HepG2 (cell line): ENCODE results near the gene CAPN12. TPM values are rescaled to one million over a fixed set of nuclear protein-coding genes. Genes with fewer than 3 reads are reported as not detected.

Source experiments
- ETV6 ChIP-seq: sonication (generic); formaldehyde crosslinking; conservative IDR thresholded peaks from 2 replicates; pipeline ENCODE4 v1.4.0; 2020; ENCODE audit warnings: missing genetic modification reagents
- FOXK1 ChIP-seq: sonication (generic); formaldehyde crosslinking; IDR thresholded peaks from 2 replicates; pipeline ENCODE4 v1.4.0; 2020; ENCODE audit warnings: low read depth, missing genetic modification reagents, borderline replicate concordance
- KLF13 ChIP-seq: sonication (generic); formaldehyde crosslinking; IDR thresholded peaks from 2 replicates; pipeline ENCODE4 v1.4.0; 2020; ENCODE audit warnings: mild to moderate bottlenecking, missing genetic modification reagents
- PTBP1 ChIP-seq: fragments of 200-400 bp; formaldehyde crosslinking; IDR thresholded peaks from 2 replicates; pipeline ENCODE4 v1.6.1; 2018; ENCODE audit warnings: low read length, low read depth; ENCODE audit not compliant: poor library complexity, severe bottlenecking
- RAD21 ChIP-seq: fragments of 450-650 bp; formaldehyde crosslinking; IDR thresholded peaks from 2 replicates; pipeline ENCODE4 v1.5.0; 2020; ENCODE audit warnings: mild to moderate bottlenecking
- RARA ChIP-seq: IDR thresholded peaks from 2 replicates; pipeline ENCODE4 v1.6.1; 2016; ENCODE audit warnings: missing genetic modification reagents, missing compliant biosample characterization
- SOX6 ChIP-seq, 2 experiments: fragments of 450-650 bp in 1 of 2; sonication (generic) in 1 of 2; formaldehyde crosslinking in 1 of 2; IDR thresholded peaks; 2 replicates each; pipeline versions ENCODE4 v1.4.0 to v1.6.1; 2017 to 2020; ENCODE audit warnings: antibody characterized with exemption in 1 of 2, mild to moderate bottlenecking in 1 of 2, missing genetic modification reagents in 1 of 2
- ZFP36L2 ChIP-seq: sonication (generic); formaldehyde crosslinking; IDR thresholded peaks from 2 replicates; pipeline ENCODE4 v1.4.0; 2020; ENCODE audit warnings: missing genetic modification reagents
- ZNF136 ChIP-seq: sonication (generic); formaldehyde crosslinking; IDR thresholded peaks from 2 replicates; pipeline ENCODE4 v1.8.1; 2022; ENCODE audit warnings: low read depth, mild to moderate bottlenecking, moderate library complexity, missing genetic modification reagents
- ZNF550 ChIP-seq: sonication (generic); formaldehyde crosslinking; IDR thresholded peaks from 2 replicates; pipeline ENCODE4 v1.4.0; 2020; ENCODE audit warnings: mild to moderate bottlenecking, missing genetic modification reagents, borderline replicate concordance
- ZNF724P ChIP-seq: sonication (generic); formaldehyde crosslinking; IDR thresholded peaks from 2 replicates; pipeline ENCODE4 v1.8.0; 2022; ENCODE audit warnings: missing genetic modification reagents, borderline replicate concordance
- ZNF75D ChIP-seq: sonication (generic); formaldehyde crosslinking; IDR thresholded peaks from 2 replicates; pipeline ENCODE4 v1.8.1; 2023; ENCODE audit warnings: missing genetic modification reagents, mild to moderate bottlenecking, borderline replicate concordance
- ZNF772 ChIP-seq: sonication (generic); formaldehyde crosslinking; IDR thresholded peaks from 2 replicates; pipeline ENCODE4 v1.5.0; 2020; ENCODE audit warnings: mild to moderate bottlenecking, missing genetic modification reagents
- polyA plus RNA-seq, 8 experiments: library from polyadenylated mRNA; depleted of rRNA in 3 of 8; stranded (reverse) in 7 of 8; unstranded in 1 of 8; fragments of >200 nt; fragmentation: Illumina TruSeq in 4 of 8; extraction: Trizol in 4 of 8; gene quantifications; 2 replicates each; pipeline versions ENCODE4 v1.2.1 to v1.2.3, GENCODE V29; 2011 to 2016; ENCODE audit warnings: low read depth in 4 of 8, missing spikeins in 1 of 8, mixed read lengths in 1 of 8; ENCODE audit not compliant: insufficient read depth in 1 of 8
- total RNA-seq, 5 experiments: library from RNA; depleted of rRNA; stranded (reverse); fragments of >200 nt; fragmentation: Illumina TruSeq; extraction: Trizol; gene quantifications; 2 replicates each; pipeline ENCODE4 v1.2.3, GENCODE V29; 2016; ENCODE audit warnings: low read depth in 1 of 5
- TF ChIP-seq, protein P1 (sequence below): sonication (generic); formaldehyde crosslinking; IDR thresholded peaks from 2 replicates; pipeline ENCODE4 v1.4.0; 2020; ENCODE audit warnings: missing genetic modification reagents, borderline replicate concordance
- TF ChIP-seq, protein P2 (sequence below): sonication (generic); IDR thresholded peaks from 2 replicates; pipeline ENCODE4 v1.6.1; 2016; ENCODE audit warnings: low read depth, borderline replicate concordance
- TF ChIP-seq, protein P3 (sequence below): sonication (generic); formaldehyde crosslinking; IDR thresholded peaks from 2 replicates; pipeline ENCODE4 v1.4.0; 2020; ENCODE audit warnings: mild to moderate bottlenecking, missing genetic modification reagents
- TF ChIP-seq, protein P4 (sequence below): sonication (generic); formaldehyde crosslinking; IDR thresholded peaks from 2 replicates; pipeline ENCODE4 v1.8.0; 2022; ENCODE audit warnings: mild to moderate bottlenecking, missing genetic modification reagents, moderate library complexity
- TF ChIP-seq, protein P5 (sequence below), 2 experiments: fragments of 450-650 bp in 1 of 2; sonication (generic) in 1 of 2; formaldehyde crosslinking; IDR thresholded peaks; 2 replicates each; pipeline versions ENCODE4 v1.5.0 to v1.8.0; 2020 to 2022; ENCODE audit warnings: mild to moderate bottlenecking in 1 of 2, missing genetic modification reagents in 1 of 2
- TF ChIP-seq, protein P6 (sequence below): sonication (generic); formaldehyde crosslinking; IDR thresholded peaks from 2 replicates; pipeline ENCODE4 v1.5.1; 2020; ENCODE audit warnings: mild to moderate bottlenecking, missing genetic modification reagents, moderate library complexity
- TF ChIP-seq, protein P7 (sequence below): sonication (generic); formaldehyde crosslinking; IDR thresholded peaks from 2 replicates; pipeline ENCODE4 v1.4.0; 2020; ENCODE audit warnings: missing genetic modification reagents

CAPN12 gene
- total and polyA plus RNA-seq, 2 of the 13 experiments (the other 11 are each of a cell fraction or from before 2014, with no cell fraction given) = 1.6 to 13.6 TPM

DNA sequence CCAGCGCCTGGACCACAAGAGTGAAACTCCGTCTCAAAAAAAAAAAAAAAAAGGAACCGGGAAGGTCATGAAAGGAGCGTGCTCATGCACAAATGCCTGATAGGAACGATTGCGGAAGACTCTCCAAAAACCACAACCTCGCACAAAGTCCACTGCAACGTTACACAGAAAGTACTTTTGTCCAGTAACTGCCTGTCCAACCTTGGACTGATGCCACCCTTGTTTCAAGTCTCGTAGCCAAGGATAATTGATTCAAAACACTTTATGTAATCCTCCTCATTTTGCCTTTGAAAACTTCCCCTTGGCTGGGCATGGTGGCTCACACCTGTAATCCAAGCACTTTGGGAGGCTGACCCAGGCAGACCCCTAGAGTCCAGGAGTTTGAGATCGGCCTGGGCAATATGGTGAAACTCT is 15.3 kb upstream of the CAPN12 start (continued):
- TF ChIP-seq, protein P1, sequence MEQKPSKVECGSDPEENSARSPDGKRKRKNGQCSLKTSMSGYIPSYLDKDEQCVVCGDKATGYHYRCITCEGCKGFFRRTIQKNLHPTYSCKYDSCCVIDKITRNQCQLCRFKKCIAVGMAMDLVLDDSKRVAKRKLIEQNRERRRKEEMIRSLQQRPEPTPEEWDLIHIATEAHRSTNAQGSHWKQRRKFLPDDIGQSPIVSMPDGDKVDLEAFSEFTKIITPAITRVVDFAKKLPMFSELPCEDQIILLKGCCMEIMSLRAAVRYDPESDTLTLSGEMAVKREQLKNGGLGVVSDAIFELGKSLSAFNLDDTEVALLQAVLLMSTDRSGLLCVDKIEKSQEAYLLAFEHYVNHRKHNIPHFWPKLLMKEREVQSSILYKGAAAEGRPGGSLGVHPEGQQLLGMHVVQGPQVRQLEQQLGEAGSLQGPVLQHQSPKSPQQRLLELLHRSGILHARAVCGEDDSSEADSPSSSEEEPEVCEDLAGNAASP = peak; percentile 93; the same call in 1 of the 2 replicates
- TF ChIP-seq, protein P2, sequence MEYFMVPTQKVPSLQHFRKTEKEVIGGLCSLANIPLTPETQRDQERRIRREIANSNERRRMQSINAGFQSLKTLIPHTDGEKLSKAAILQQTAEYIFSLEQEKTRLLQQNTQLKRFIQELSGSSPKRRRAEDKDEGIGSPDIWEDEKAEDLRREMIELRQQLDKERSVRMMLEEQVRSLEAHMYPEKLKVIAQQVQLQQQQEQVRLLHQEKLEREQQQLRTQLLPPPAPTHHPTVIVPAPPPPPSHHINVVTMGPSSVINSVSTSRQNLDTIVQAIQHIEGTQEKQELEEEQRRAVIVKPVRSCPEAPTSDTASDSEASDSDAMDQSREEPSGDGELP = no peak
- 0 out of 2 replicates have a peak, but pooled peaks have one; percentile 55 for TF ChIP-seq ZNF772 (CRISPR knock-in tag)
- no peak for TF ChIP-seq PTBP1
- TF ChIP-seq, protein P3, sequence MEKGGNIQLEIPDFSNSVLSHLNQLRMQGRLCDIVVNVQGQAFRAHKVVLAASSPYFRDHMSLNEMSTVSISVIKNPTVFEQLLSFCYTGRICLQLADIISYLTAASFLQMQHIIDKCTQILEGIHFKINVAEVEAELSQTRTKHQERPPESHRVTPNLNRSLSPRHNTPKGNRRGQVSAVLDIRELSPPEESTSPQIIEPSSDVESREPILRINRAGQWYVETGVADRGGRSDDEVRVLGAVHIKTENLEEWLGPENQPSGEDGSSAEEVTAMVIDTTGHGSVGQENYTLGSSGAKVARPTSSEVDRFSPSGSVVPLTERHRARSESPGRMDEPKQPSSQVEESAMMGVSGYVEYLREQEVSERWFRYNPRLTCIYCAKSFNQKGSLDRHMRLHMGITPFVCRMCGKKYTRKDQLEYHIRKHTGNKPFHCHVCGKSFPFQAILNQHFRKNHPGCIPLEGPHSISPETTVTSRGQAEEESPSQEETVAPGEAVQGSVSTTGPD (CRISPR knock-in tag) = no peak
- peak; percentile 83; the same call in 1 of the 2 replicates for TF ChIP-seq FOXK1 (CRISPR knock-in tag)
- TF ChIP-seq, protein P4, sequence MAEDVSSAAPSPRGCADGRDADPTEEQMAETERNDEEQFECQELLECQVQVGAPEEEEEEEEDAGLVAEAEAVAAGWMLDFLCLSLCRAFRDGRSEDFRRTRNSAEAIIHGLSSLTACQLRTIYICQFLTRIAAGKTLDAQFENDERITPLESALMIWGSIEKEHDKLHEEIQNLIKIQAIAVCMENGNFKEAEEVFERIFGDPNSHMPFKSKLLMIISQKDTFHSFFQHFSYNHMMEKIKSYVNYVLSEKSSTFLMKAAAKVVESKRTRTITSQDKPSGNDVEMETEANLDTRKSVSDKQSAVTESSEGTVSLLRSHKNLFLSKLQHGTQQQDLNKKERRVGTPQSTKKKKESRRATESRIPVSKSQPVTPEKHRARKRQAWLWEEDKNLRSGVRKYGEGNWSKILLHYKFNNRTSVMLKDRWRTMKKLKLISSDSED (CRISPR knock-in tag) = no peak
- no peak for TF ChIP-seq ZNF724P
- TF ChIP-seq SOX6 (IDR thresholded peaks at IDR 0.05) = no peak
- peak; percentile 99 for TF ChIP-seq SOX6 (CRISPR knock-in tag; IDR thresholded peaks at IDR 0.05)
- TF ChIP-seq ETV6 = no peak
- TF ChIP-seq, protein P5, sequence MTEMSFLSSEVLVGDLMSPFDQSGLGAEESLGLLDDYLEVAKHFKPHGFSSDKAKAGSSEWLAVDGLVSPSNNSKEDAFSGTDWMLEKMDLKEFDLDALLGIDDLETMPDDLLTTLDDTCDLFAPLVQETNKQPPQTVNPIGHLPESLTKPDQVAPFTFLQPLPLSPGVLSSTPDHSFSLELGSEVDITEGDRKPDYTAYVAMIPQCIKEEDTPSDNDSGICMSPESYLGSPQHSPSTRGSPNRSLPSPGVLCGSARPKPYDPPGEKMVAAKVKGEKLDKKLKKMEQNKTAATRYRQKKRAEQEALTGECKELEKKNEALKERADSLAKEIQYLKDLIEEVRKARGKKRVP (CRISPR knock-in tag; IDR thresholded peaks at IDR 0.05) = peak in 1 of 2 experiments; percentile 63; a peak in 2 of 4 replicates
- TF ChIP-seq, protein P6, sequence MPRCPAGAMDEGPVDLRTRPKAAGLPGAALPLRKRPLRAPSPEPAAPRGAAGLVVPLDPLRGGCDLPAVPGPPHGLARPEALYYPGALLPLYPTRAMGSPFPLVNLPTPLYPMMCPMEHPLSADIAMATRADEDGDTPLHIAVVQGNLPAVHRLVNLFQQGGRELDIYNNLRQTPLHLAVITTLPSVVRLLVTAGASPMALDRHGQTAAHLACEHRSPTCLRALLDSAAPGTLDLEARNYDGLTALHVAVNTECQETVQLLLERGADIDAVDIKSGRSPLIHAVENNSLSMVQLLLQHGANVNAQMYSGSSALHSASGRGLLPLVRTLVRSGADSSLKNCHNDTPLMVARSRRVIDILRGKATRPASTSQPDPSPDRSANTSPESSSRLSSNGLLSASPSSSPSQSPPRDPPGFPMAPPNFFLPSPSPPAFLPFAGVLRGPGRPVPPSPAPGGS = no peak
- TF ChIP-seq, protein P7, sequence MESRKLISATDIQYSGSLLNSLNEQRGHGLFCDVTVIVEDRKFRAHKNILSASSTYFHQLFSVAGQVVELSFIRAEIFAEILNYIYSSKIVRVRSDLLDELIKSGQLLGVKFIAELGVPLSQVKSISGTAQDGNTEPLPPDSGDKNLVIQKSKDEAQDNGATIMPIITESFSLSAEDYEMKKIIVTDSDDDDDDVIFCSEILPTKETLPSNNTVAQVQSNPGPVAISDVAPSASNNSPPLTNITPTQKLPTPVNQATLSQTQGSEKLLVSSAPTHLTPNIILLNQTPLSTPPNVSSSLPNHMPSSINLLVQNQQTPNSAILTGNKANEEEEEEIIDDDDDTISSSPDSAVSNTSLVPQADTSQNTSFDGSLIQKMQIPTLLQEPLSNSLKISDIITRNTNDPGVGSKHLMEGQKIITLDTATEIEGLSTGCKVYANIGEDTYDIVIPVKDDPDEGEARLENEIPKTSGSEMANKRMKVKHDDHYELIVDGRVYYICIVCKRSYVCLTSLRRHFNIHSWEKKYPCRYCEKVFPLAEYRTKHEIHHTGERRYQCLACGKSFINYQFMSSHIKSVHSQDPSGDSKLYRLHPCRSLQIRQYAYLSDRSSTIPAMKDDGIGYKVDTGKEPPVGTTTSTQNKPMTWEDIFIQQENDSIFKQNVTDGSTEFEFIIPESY (CRISPR knock-in tag) = no peak; the same call in 1 of the 2 replicates
- no peak for TF ChIP-seq ZNF550 (CRISPR knock-in tag)
- TF ChIP-seq RAD21 (CRISPR knock-in tag) = no peak
- peak; percentile 89 for TF ChIP-seq RARA
- TF ChIP-seq ZNF75D (CRISPR knock-in tag) = no peak
- TF ChIP-seq ZNF136 = no peak
- no peak for TF ChIP-seq ZFP36L2 (CRISPR knock-in tag)
- no peak for TF ChIP-seq KLF13
